IMR-90 (cell line): ENCODE data around the gene MYO1A. TPM values are rescaled to one million over a fixed set of nuclear protein-coding genes. Genes with fewer than 3 reads are reported as not detected.

Experiments used
- ATAC-seq: fragments of 200-7000 bp; cut with Tn5 transposase; 2 replicates; pipeline ENCODE4 v1.9.1; 2020; ENCODE audit warnings: low read depth, mild to moderate bottlenecking, moderate library complexity
- BruUV-seq: library from RNA; stranded (reverse); fragments of 400-500 nt; replicated peaks from 2 replicates; lab custom pipeline; 2021; lab: Mats Ljungman, UMichigan
- CTCF ChIA-PET: fragments of 300-600 bp; formaldehyde crosslinking; extraction: SDS; loops from one replicate; lab custom pipeline; 2021; ENCODE audit warnings: antibody characterized with exemption; lab: Yijun Ruan, JAX
- POLR2A ChIA-PET: fragments of 300-600 bp; sonication (Branson Sonifier 250); formaldehyde crosslinking; loops from one replicate; lab custom pipeline; 2022; ENCODE audit warnings: antibody characterized with exemption; ENCODE audit not compliant: unreplicated experiment; lab: Charles Lee
- DNase-seq: peaks from one replicate; pipeline ENCODE4 v3.0.0; 2013
- H2AFZ ChIP-seq: replicated peaks from 2 replicates; pipeline ENCODE3; 2013; ENCODE audit warnings: low read length, mild to moderate bottlenecking; ENCODE audit not compliant: poor library complexity
- H2AK5ac ChIP-seq: 2 replicates; pipeline ENCODE4 v1.6.1; 2013; ENCODE audit warnings: low read depth, low read length, inconsistent platforms
- H2AK9ac ChIP-seq: replicated peaks from 2 replicates; pipeline ENCODE3; 2013; ENCODE audit warnings: mild to moderate bottlenecking, low read depth, low read length, moderate library complexity; ENCODE audit not compliant: poor library complexity
- H2BK120ac ChIP-seq: 2 replicates; pipeline ENCODE4 v1.6.1; 2013; ENCODE audit warnings: low read depth, low read length, inconsistent platforms
- H2BK15ac ChIP-seq: 3 replicates; pipeline ENCODE4 v1.6.1; 2013; ENCODE audit warnings: low read depth, low read length, inconsistent platforms
- H2BK20ac ChIP-seq: 2 replicates; pipeline ENCODE4 v1.6.1; 2013; ENCODE audit warnings: low read depth, mild to moderate bottlenecking, inconsistent platforms, low read length, moderate library complexity
- H2BK5ac ChIP-seq: 2 replicates; pipeline ENCODE4 v1.6.1; 2013; ENCODE audit warnings: mild to moderate bottlenecking, low read depth, low read length, inconsistent platforms; ENCODE audit not compliant: poor library complexity, severe bottlenecking
- H3K14ac ChIP-seq: replicated peaks from 2 replicates; pipeline ENCODE4 v1.6.1; 2013; ENCODE audit warnings: low read depth, low read length, inconsistent platforms
- H3K18ac ChIP-seq: 2 replicates; pipeline ENCODE4 v1.6.1; 2013; ENCODE audit warnings: low read depth, low read length, control low read depth
- H3K23ac ChIP-seq: 2 replicates; pipeline ENCODE4 v1.6.1; 2013; ENCODE audit warnings: low read depth, low read length, inconsistent platforms
- H3K27ac ChIP-seq: 2 replicates; pipeline ENCODE4 v1.5.1; 2013; ENCODE audit warnings: mild to moderate bottlenecking, control low read depth, low read length; ENCODE audit not compliant: insufficient read depth
- H3K27me3 ChIP-seq: 2 replicates; pipeline ENCODE4 v1.6.1; 2013; ENCODE audit warnings: low read length; ENCODE audit not compliant: control insufficient read depth, insufficient read depth
- H3K36me3 ChIP-seq: 2 replicates; pipeline ENCODE4 v1.6.1; 2013; ENCODE audit warnings: low read length, mixed read lengths; ENCODE audit not compliant: control insufficient read depth, insufficient read depth
- H3K4ac ChIP-seq: 2 replicates; pipeline ENCODE4 v1.6.1; 2013; ENCODE audit warnings: low read depth, low read length, inconsistent platforms
- H3K4me1 ChIP-seq: 2 replicates; pipeline ENCODE4 v1.6.1; 2013; ENCODE audit warnings: low read length, mixed read lengths; ENCODE audit not compliant: control insufficient read depth, insufficient read depth
- H3K4me2 ChIP-seq: 2 replicates; pipeline ENCODE4 v1.6.1; 2013; ENCODE audit warnings: low read depth, mild to moderate bottlenecking, control low read depth, low read length, moderate library complexity
- H3K4me3 ChIP-seq: 2 replicates; pipeline ENCODE4 v1.5.1; 2013; ENCODE audit warnings: low read depth, mild to moderate bottlenecking, control low read depth, low read length, moderate library complexity; ENCODE audit not compliant: insufficient read depth
- H3K56ac ChIP-seq: 2 replicates; pipeline ENCODE4 v1.6.1; 2013; ENCODE audit warnings: low read length, inconsistent platforms; ENCODE audit not compliant: insufficient read depth; ENCODE audit errors: extremely low read depth
- H3K79me1 ChIP-seq, 2 experiments: 2 replicates each; pipeline ENCODE4 v1.6.1; 2013; ENCODE audit warnings: low read length in 2 of 2, inconsistent platforms in 1 of 2, low read depth in 1 of 2
- H3K9ac ChIP-seq: 2 replicates; pipeline ENCODE4 v1.6.1; 2013; ENCODE audit warnings: low read depth, low read length, control low read depth
- H3K9me1 ChIP-seq: 2 replicates; pipeline ENCODE4 v1.6.1; 2013; ENCODE audit warnings: low read length, inconsistent platforms; ENCODE audit not compliant: insufficient read depth
- H3K9me3 ChIP-seq: 2 replicates; pipeline ENCODE4 v1.6.1; 2013; ENCODE audit warnings: low read length; ENCODE audit not compliant: control insufficient read depth, insufficient read depth
- H4K20me1 ChIP-seq: 2 replicates; pipeline ENCODE4 v1.6.1; 2013; ENCODE audit warnings: low read length, inconsistent platforms; ENCODE audit not compliant: insufficient read depth
- H4K5ac ChIP-seq: 2 replicates; pipeline ENCODE4 v1.6.1; 2013; ENCODE audit warnings: mild to moderate bottlenecking, low read depth, low read length, control low read depth
- H4K8ac ChIP-seq, 2 experiments: 2 replicates each; pipeline ENCODE4 v1.6.1; 2013; ENCODE audit warnings: low read depth in 2 of 2, low read length in 2 of 2, control low read depth in 1 of 2, inconsistent platforms in 1 of 2
- H4K91ac ChIP-seq: 2 replicates; pipeline ENCODE4 v1.6.1; 2013; ENCODE audit warnings: low read depth, low read length, inconsistent platforms; ENCODE audit not compliant: insufficient read depth
- BHLHE40 ChIP-seq: fragments of 150-350 bp; IDR thresholded peaks from 2 replicates; pipeline ENCODE4 v1.6.1; 2016; ENCODE audit warnings: mild to moderate bottlenecking, low read depth, low read length
- CEBPB ChIP-seq: IDR thresholded peaks from 2 replicates; pipeline ENCODE4 v1.6.1; 2012; ENCODE audit warnings: low read depth, low read length, improper control_type of control experiment
- MXI1 ChIP-seq: IDR thresholded peaks from 2 replicates; pipeline ENCODE4 v1.6.1; 2012; ENCODE audit warnings: low read depth, mild to moderate bottlenecking, low read length, moderate library complexity, borderline replicate concordance
- POLR2A ChIP-seq: IDR thresholded peaks from 2 replicates; pipeline ENCODE4 v1.6.1; 2012; ENCODE audit warnings: mild to moderate bottlenecking, low read depth, low read length
- WGBS, 2 experiments: methylation state at CpG; one replicate each; pipeline versions ENCODE4 v1.1.5 to v1.1.7; 2013; ENCODE audit warnings: missing lambda C conversion rate in 2 of 2; ENCODE audit not compliant: insufficient read length in 1 of 2; ENCODE audit errors: extremely low coverage in 2 of 2; 5-methylcytosine and 5-hydroxymethylcytosine counted together
- dilution Hi-C: fragments of 300-500 bp; cut with HindIII; formaldehyde crosslinking; loops from one replicate; pipeline ENCODE4 v1.14.3; 2018; ENCODE audit warnings: low sequenced_read_pairs; ENCODE audit not compliant: unreplicated experiment
- in situ Hi-C: fragments of 300-500 bp; cut with MboI; formaldehyde crosslinking; loops from 3 replicates; pipeline ENCODE4 v1.14.3; 2019; ENCODE audit warnings: low sequenced_read_pairs, inconsistent platforms, mixed read lengths
- intact Hi-C: fragments of 100-400 bp; cut with micrococcal nuclease; formaldehyde crosslinking; loops from 2 replicates; pipeline ENCODE4 v1.10.0; 2022
- polyA plus RNA-seq, 3 experiments: library from polyadenylated mRNA; depleted of rRNA; stranded (reverse); fragments of >200 nt; gene quantifications; 2 replicates each; pipeline ENCODE4 v1.2.3, GENCODE V29; 2012; ENCODE audit warnings: low replicate concordance in 1 of 3
- total RNA-seq: library from RNA; depleted of rRNA; stranded (reverse); fragments of >200 nt; gene quantifications from 2 replicates; pipeline ENCODE4 v1.2.3, GENCODE V29; 2012

MYO1A gene
- total and polyA plus RNA-seq, 2 of the 4 experiments (the other 2 are of a cell fraction): under 0.01 TPM; not detected in 1

GRCh38 chr12:57003395-57003794 is 46.5 kb downstream of the MYO1A start:
- dilution Hi-C loops: no loop called here
- intact Hi-C loops: loop anchor here (5.0 to 10.0 kb wide), 2 partner anchors 161 to 359 kb away; partner anchors contain the start of gene ATP5F1B

More at GRCh38 chr12:57003395-57003794, 46.5 kb downstream of the MYO1A start:
- WGBS, 2 experiments: 97% methylated on average over 8 of the region's 13 CpGs; no CpG with 5 or more reads in 1 of the 2 experiments
- Histone ChIP-seq H2BK120ac (no peak overlapping the region), H3K9me3 (no peaks in the 10 kb centered on the region), H3K14ac (no peak overlapping the region), H4K20me1 (peaks cover 37% of the 10 kb centered on the region), H2AFZ (peak overlapping the region; percentile 33), H3K9ac (no peak overlapping the region), H3K4me3 (no peak overlapping the region), H3K23ac (no peak overlapping the region), H4K5ac (no peak overlapping the region), H2AK9ac (no peak overlapping the region), H3K79me1 (peaks cover 34 to 77% of the 10 kb centered on the region in 2 experiments), H3K27ac (no peak overlapping the region), H2AK5ac (no peak overlapping the region), H3K18ac (no peak overlapping the region), H3K4me2 (no peak overlapping the region), H2BK15ac (no peak overlapping the region), H3K4me1 (peaks cover 8% of the 10 kb centered on the region), H4K8ac (no peak overlapping the region), H3K4ac (no peak overlapping the region), H3K27me3 (no peaks in the 10 kb centered on the region), H2BK20ac (no peak overlapping the region), H3K9me1 (peaks cover 9% of the 10 kb centered on the region; the same call in 1 of the 2 replicates), H3K36me3 (peaks cover 43% of the 10 kb centered on the region), H2BK5ac (no peak overlapping the region), H4K91ac (no peak overlapping the region), H3K56ac (no peak overlapping the region)
- TF ChIP-seq BHLHE40 (no peak), CEBPB (no peak), MXI1 (no peak), POLR2A (no peak)
- DNase-seq: no peak
- BruUV-seq: no TSS peak
- ChIA-PET POLR2A (no interaction called here), CTCF (no interaction called here)
- in situ Hi-C loops: loop anchor here (10.0 kb wide), 1 partner anchor 369 kb away; the partner anchor contains the start of gene BAZ2A
- no peak for ATAC-seq
